SH-SY5Y (cell line): ENCODE data around the gene MALAT1.

Experiments
- GATA2 ChIP-seq: IDR thresholded peaks from 2 replicates; pipeline ENCODE4 v1.6.1; 2011; ENCODE audit warnings: mild to moderate bottlenecking, low read depth, low read length
- GATA3 ChIP-seq: IDR thresholded peaks from 2 replicates; pipeline ENCODE4 v1.6.1; 2011; ENCODE audit warnings: low read depth, mild to moderate bottlenecking, low read length, moderate library complexity

MALAT1 gene

DNA sequence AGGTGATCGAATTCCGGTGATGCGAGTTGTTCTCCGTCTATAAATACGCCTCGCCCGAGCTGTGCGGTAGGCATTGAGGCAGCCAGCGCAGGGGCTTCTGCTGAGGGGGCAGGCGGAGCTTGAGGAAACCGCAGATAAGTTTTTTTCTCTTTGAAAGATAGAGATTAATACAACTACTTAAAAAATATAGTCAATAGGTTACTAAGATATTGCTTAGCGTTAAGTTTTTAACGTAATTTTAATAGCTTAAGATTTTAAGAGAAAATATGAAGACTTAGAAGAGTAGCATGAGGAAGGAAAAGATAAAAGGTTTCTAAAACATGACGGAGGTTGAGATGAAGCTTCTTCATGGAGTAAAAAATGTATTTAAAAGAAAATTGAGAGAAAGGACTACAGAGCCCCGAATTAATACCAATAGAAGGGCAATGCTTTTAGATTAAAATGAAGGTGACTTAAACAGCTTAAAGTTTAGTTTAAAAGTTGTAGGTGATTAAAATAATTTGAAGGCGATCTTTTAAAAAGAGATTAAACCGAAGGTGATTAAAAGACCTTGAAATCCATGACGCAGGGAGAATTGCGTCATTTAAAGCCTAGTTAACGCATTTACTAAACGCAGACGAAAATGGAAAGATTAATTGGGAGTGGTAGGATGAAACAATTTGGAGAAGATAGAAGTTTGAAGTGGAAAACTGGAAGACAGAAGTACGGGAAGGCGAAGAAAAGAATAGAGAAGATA lies at the start of gene MALAT1:
TSS of gene MALAT1 (plus strand) at position 69 of the 736 bp plus-strand sequence.
- no peak for TF ChIP-seq GATA3
- TF ChIP-seq GATA2 = peak; percentile 62; the same call in 1 of the 2 replicates

DNA sequence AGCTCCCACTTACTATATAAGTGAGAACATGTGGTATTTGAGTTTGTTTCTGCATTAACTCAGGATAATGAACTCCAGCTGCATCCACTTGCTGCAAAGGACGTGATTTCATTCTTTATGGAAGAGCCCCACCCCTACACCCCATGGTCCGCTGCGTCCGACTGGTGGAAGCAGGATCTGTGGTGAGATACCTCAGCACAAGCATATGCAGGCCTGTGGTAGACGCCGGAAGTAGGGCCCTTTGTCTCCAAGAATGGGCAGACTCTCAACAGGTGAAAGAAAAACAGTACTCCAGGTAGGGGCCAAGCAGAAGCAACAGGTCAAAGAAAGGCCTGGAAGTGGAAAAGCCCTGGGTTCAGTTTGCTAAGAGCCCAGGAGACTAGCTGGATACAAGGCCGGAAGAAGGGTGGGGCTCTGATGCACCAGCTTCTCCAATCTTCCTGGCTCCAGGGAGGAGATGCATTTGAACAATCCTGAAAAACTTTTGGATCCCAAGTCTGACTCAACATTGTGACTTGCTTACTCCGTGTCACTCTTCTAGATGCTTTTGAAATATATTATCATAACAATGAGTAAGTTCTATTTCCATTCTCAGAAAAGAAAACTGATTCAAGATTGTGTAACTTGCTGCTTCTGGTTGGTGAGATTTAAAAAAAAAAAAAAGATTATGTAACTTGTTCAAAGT lies 45.9 kb upstream of the MALAT1 start:
- TF ChIP-seq GATA3 = no peak
- TF ChIP-seq GATA2 = no peak

DNA sequence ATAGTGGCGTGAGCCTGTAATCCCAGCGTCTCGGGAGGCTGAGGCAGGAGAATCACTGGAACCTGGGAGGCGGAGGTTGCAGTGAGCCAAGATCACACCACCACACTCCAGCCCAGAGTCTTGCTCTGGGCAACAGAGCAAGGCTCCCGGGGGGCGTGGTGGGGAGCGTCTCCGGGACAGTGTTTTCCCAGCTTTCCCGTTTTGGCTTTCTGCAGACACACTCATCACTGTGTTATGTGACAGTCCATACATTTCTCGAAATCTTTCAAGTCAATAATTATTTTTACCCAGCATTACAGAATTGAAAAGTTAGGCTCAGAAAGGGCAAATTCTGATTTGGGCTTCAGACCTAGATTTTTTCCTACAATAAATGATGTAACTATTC lies 44.5 kb upstream of the MALAT1 start:
- TF ChIP-seq GATA2 = no peak
- no peak for TF ChIP-seq GATA3

DNA sequence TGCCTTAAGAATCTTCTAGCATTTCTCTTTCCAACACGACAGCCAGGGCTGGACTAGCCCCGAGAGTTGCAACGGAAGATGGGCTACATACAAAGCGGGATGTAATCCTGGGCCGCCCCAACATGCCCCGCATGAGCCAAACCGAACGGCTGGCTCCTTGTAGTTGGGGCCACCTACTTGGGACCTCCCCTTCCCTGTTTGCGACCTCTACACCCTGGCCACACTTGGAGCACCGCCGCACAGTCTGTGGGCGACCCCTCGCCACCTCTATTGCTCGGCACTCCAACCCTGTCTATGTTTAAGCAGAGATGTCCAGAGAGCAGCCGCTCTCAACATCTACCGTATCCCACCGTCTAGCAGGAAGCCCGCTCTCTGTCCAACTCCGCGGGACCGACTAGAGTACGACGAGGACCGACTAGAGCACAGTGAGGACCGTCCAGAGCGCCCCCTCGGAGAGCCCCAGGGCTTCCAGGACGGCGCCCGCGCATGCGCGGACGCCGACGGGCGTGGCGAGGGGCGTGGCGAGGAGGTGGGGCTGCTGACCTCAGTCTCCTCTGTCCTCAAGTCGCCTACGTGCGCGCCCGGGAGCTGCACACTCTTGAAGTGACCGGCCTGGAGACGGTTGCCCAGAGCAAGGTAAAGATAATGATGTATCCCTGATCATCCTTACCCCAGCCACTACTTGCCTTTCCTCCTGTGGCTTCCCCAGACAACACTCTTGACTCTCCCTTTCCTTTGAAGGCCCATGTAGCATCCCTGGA lies 44.0 kb upstream of the MALAT1 start:
- TF ChIP-seq GATA2 (no peak), GATA3 (no peak)

DNA sequence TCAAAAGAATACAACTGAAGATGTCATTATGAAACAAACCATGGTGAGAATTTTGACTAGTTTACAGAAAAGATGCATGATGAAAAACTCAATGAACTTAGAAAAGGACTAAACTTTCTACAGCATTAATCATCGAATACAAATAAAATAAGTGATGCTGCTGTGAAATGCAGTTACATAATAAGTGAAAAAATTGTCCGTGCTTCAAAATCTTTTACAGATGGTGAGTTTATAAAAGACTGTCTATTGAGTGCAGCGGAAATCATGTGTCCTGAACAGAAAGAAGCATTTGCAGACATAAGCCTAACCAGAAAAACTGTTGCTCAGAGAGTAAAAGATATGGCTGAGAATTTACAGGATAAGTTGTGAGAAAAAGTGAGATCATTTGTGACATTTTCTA lies 42.4 kb upstream of the MALAT1 start:
- no peak for TF ChIP-seq GATA3
- no peak for TF ChIP-seq GATA2

DNA sequence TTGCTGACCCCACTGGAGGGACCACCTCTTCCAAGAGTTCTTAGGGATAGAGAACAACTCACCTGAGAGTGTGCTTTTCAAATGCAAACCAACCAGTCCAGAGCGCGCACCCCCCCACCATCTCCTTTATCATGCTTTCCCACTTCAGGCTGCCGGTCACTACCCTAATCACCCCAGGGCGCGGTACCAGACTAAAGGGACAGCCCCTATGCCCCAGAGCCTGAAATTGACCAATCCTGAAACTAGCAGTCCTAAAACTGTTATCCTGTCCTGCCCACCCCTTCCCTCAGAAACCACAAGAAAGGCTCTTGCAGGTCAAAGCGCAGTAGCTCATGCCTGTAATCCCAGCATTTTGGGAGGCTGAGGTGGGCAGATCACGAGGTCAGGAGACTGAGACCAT lies 39.3 kb upstream of the MALAT1 start:
- no peak for TF ChIP-seq GATA3
- no peak for TF ChIP-seq GATA2

DNA sequence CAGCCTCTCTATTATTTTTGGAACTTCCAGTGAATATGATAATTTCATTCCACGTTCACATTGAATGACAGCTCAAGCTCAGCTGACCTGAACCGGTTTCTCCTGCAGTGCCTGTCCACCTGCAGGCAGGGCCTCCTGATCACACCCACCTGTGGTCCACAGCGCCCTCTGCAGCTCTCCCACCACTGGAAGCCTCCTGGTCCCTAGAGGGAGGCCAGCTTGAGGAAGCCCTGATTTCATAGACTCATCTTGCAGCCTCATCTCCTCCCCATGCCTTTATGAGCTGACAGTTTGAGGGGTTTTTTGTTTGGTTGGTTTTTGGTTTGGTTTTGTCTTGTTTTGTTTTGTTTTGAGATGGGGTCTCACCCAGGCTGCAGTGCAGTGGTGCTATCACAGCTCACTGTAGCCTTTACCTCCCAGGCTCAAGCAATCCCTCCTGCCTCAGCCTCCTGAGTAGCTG lies 29.9 kb upstream of the MALAT1 start:
- TF ChIP-seq GATA2 (no peak), GATA3 (no peak)

DNA sequence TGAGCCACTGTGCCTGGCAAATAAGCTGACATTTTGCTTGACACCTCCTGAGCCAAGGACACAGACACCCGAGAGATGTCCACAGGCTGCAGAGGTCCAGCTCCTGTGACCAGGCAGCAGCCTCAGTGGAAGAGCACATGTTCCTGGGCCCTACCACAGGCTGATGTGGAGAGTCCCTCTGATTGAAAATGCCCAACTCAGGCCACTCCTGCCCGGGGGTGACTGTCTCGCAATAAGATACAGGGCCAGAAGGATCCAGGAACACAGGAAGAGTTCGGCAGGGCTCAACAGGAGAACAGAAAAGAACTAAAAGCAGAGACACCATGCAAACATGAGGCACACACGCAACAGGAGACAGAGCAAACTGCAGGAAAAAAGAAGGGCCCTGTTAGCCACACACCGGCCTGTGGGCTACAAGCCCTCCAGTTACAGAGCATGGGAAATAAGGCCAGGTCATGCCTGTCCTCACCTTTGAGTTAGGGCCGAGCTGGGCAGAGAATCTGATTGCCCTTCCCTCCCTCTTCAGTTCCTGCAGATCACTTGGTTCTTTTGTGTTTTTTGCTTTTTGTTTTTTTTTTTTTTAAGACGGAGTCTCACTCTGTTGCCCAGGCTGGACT lies 28.3 kb upstream of the MALAT1 start:
- TF ChIP-seq GATA3 = no peak
- TF ChIP-seq GATA2 = no peak

DNA sequence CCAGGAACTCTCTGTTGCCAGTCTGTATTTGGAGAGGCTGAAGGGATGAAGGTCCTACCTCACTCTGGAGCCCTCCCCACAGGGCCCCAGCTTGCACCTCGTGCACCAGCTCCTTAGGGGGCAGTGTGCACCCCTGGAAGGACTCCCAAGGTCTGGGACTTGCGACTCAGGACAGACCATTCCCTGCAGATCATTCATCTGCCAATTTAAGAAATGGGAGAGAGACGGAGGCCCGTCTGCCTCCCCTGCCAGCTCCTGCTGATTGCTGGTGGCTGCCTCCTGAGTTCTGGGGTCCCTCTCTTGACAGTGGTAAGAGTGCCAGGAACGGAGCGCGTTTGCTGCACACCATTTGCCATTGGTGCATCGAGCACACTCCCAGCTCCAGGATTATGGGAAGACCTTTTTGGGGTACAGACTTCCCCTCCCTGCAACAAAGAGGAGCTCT lies 27.4 kb upstream of the MALAT1 start:
- TF ChIP-seq GATA3 (no peak), GATA2 (no peak)

DNA sequence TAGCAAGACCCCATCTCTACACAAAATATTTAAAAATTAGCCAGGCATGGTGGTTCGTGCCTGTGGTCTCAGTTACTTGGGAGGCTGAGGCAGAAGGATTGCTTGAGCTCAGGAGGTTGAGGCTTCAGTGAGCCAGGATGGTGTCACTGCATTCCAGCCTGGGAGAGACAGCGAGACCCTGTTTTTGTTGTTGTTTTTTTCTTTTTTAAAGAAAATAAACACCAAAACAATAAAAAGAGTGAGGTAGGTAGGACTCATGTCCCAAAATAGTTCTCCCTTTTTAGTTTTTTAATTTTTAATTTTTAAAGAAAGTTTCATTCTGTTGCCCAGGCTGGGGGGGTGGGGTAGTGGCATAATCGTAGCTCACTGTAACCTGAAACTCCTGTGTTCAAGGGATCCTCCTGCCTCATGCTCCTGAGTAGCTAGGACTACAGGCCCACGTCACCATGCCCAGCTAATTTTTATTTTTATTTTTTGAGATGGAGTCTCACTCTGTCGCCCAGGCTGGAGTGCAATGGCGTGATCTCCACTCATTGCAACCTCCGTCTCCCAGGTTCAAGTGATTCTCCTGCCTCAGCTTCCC lies 25.5 kb upstream of the MALAT1 start:
- TF ChIP-seq GATA2 (no peak), GATA3 (no peak)

DNA sequence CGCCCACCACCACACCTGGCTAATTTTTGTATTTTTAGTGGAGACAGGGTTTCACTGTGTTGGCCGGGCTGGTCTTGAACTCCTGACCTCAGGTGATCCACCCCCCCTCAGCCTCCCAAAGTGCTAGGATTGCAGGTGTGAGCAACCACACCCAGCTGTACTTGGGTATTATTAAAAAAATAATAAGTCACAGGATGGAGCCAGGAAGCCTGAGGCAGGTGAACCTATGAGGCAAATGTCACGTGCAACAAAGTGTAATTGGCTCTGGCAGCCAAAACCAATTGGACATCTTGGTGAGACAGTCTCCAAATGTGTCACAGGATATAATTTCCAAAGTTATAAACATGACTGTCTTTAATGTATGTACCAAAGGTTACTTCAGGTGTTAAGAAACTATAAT lies 24.0 kb upstream of the MALAT1 start:
- no peak for TF ChIP-seq GATA2
- TF ChIP-seq GATA3 = no peak

DNA sequence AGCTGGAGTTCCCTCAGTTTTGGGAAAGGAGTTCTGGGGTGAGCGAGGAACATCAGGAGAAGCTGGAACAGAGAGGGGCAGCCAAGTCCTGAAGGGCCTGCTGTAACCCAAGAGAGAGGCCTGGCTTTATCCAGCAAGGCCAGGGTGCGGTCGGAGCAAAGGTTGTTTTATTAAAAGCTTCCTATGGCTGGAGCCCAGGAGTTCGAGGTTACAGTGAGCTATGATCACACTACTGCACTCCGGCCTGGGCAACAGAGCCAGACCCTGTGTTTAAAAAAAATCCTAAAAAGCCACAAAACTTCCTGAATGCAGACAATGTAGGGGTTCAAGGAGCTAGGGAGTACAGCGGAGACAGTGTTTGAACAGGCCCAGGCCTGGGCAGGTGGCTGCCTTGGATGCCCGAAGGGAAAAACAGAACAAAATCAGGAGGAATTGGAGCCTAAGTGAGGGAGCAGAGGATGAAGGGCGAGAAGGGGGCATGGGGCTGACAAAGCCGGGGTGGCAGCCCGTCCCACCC lies 22.2 kb upstream of the MALAT1 start:
- TF ChIP-seq GATA2 (no peak), GATA3 (no peak)

DNA sequence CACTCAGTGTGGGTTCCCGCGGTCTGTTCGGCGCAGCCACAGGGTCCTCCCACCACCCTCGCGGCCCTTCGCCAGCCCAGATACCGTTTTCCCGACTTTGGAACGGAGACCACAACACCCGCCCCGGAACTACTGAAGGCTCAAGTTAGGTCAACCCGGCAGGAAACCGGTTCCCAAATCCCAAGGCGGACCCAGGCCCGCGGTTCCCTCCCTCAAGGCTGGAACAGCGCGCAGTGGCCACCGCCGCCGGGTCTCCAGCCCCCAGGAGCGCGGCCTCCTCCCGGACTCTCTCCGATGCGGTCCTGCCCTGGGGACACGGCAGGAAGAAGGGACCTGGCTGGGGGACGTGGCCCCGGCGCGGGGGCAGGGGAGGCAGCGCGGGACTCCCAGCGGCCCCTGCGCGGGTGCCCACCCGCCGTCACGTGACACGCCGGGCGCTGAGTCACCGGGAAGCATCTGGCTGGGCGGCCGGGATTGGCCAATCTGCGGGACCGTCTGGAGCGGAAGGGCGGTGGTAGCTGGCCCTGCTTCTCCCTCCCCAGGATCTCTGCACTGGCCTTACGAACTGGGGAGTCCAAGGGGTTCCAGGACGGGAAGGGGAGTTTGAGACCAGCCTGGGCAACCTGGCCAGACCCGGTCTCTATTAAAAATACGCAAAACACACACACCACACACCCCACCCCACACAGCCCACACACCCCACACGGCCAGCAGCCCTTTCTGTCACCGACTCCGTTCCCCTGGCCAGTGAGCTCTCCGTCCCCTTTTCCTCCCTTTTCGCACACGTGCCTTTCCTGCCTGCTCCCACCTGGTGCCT lies 21.5 kb upstream of the MALAT1 start:
- TF ChIP-seq GATA3 (no peak), GATA2 (no peak; the same call in 1 of the 2 replicates)
